Measurements from ENCODE around the gene OR10G3.

Gene OR10G3

GRCh38 chr14:21525962-21526671 is 53.8 kb downstream of the OR10G3 start, which contains the start of gene SALL2:
SALL2 (minus strand) TSS chr14:21526346; CDS start chr14:21526127, 219 bp downstream.
- DNase-seq: peak; percentile 45
- H3K27me3 ChIP-seq (replicated peaks): no peaks in the 10 kb centered on the region
- no peaks in the 10 kb centered on the region for H3K36me3 ChIP-seq (replicated peaks)
- no peak within 1 kb of the TSS for H3K27ac ChIP-seq
- peak within 1 kb of the TSS; percentile 69 for H3K4me3 ChIP-seq (ENCODE audit: low read depth, low read length)
- no peak for TF ChIP-seq CTCF (IDR thresholded peaks at IDR 0.05; ENCODE audit: low read depth, low read length, missing control alignments)
- in situ Hi-C loops (cut with HindIII; ENCODE audit: low pct_ligation_motif_present, low sequenced_read_pairs): no loop called here

- TF ChIP-seq CTCF (IDR thresholded peaks at IDR 0.05; ENCODE audit: low read depth, low read length, missing control alignments): no peak
- DNase-seq: peak; percentile 27
- Histone ChIP-seq H3K27ac (no peak overlapping the region), H3K27me3 (replicated peaks) (no peaks in the 10 kb centered on the region), H3K4me3 (ENCODE audit: low read depth, low read length) (peak overlapping the region; percentile 69), H3K36me3 (replicated peaks) (no peaks in the 10 kb centered on the region)
- in situ Hi-C loops (cut with HindIII; ENCODE audit: low pct_ligation_motif_present, low sequenced_read_pairs): no loop called here
These were observed 54.3 kb downstream of the OR10G3 start for GRCh38 chr14:21525571-21525961.

GRCh38 chr14:21524575-21525490 is 55.0 kb downstream of the OR10G3 start:
- DNase-seq: no peak
- H3K27me3 ChIP-seq (replicated peaks): no peaks in the 10 kb centered on the region
- in situ Hi-C loops (cut with HindIII; ENCODE audit: low pct_ligation_motif_present, low sequenced_read_pairs): no loop called here
- H3K27ac ChIP-seq: no peak overlapping the region
- no peaks in the 10 kb centered on the region for H3K36me3 ChIP-seq (replicated peaks)
- TF ChIP-seq CTCF (IDR thresholded peaks at IDR 0.05; ENCODE audit: low read depth, low read length, missing control alignments): no peak
- peak overlapping the region; percentile 69 for H3K4me3 ChIP-seq (ENCODE audit: low read depth, low read length)

GRCh38 chr14:21523203-21523602 is 56.7 kb downstream of the OR10G3 start:
- Histone ChIP-seq H3K27ac (no peak overlapping the region), H3K27me3 (replicated peaks) (no peaks in the 10 kb centered on the region), H3K4me3 (ENCODE audit: low read depth, low read length) (no peak overlapping the region), H3K36me3 (replicated peaks) (no peaks in the 10 kb centered on the region)
- TF ChIP-seq CTCF (IDR thresholded peaks at IDR 0.05; ENCODE audit: low read depth, low read length, missing control alignments): no peak
- in situ Hi-C loops (cut with HindIII; ENCODE audit: low pct_ligation_motif_present, low sequenced_read_pairs): no loop called here
- DNase-seq: no peak

- Histone ChIP-seq H3K4me3 (ENCODE audit: low read depth, low read length) (no peak overlapping the region), H3K27me3 (replicated peaks) (no peaks in the 10 kb centered on the region)
- TF ChIP-seq CTCF (IDR thresholded peaks at IDR 0.05; ENCODE audit: low read depth, low read length, missing control alignments): no peak
These were observed 58.4 kb downstream of the OR10G3 start for GRCh38 chr14:21521501-21521900.

More at GRCh38 chr14:21521501-21521900, 58.4 kb downstream of the OR10G3 start:
- Histone ChIP-seq H3K27ac (peak overlapping the region; percentile 55), H3K36me3 (replicated peaks) (no peaks in the 10 kb centered on the region)
- peak; percentile 75 for DNase-seq
- in situ Hi-C loops (cut with HindIII; ENCODE audit: low pct_ligation_motif_present, low sequenced_read_pairs): no loop called here
